ENCODE measurements around the gene HEY2. TPM values are rescaled to one million over a fixed set of nuclear protein-coding genes. Genes with fewer than 3 reads are reported as not detected.

Gene HEY2
- total RNA-seq, 2 donors from 2014 or later = 26.5 to 40.9 TPM

DNA sequence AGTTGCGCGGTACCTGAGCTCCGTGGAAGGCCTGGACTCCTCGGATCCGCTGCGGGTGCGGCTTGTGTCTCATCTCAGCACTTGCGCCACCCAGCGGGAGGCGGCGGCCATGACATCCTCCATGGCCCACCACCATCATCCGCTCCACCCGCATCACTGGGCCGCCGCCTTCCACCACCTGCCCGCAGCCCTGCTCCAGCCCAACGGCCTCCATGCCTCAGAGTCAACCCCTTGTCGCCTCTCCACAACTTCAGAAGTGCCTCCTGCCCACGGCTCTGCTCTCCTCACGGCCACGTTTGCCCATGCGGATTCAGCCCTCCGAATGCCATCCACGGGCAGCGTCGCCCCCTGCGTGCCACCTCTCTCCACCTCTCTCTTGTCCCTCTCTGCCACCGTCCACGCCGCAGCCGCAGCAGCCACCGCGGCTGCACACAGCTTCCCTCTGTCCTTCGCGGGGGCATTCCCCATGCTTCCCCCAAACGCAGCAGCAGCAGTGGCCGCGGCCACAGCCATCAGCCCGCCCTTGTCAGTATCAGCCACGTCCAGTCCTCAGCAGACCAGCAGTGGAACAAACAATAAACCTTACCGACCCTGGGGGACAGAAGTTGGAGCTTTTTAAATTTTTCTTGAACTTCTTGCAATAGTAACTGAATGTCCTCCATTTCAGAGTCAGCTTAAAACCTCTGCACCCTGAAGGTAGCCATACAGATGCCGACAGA, 9.9 kb downstream of the HEY2 start:
- no peak for ATAC-seq (ENCODE audit: insufficient number of reproducible peaks, low FRiP score, low read depth)
- TF ChIP-seq, protein P1, sequence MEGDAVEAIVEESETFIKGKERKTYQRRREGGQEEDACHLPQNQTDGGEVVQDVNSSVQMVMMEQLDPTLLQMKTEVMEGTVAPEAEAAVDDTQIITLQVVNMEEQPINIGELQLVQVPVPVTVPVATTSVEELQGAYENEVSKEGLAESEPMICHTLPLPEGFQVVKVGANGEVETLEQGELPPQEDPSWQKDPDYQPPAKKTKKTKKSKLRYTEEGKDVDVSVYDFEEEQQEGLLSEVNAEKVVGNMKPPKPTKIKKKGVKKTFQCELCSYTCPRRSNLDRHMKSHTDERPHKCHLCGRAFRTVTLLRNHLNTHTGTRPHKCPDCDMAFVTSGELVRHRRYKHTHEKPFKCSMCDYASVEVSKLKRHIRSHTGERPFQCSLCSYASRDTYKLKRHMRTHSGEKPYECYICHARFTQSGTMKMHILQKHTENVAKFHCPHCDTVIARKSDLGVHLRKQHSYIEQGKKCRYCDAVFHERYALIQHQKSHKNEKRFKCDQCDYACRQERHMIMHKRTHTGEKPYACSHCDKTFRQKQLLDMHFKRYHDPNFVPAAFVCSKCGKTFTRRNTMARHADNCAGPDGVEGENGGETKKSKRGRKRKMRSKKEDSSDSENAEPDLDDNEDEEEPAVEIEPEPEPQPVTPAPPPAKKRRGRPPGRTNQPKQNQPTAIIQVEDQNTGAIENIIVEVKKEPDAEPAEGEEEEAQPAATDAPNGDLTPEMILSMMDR (IDR thresholded peaks at IDR 0.05) = peak; percentile 49
- peak overlapping the region; percentile 69 to 99 for H3K27ac ChIP-seq
- peaks cover 36 to 98% of the 10 kb centered on the region in 2 donors for H3K4me1 ChIP-seq (ENCODE audit: control insufficient read depth in 1 of 2, low read depth in 2 of 2)
- no peaks in the 10 kb centered on the region for H3K9me3 ChIP-seq
- peaks cover 16% of the 10 kb centered on the region for H3K36me3 ChIP-seq
- DNase-seq (ENCODE audit: low spot score) = no peak
- H3K27me3 ChIP-seq (replicated peaks; ENCODE audit: insufficient read depth) = no peaks in the 10 kb centered on the region
- peak overlapping the region; percentile 56 for H3K4me3 ChIP-seq

DNA sequence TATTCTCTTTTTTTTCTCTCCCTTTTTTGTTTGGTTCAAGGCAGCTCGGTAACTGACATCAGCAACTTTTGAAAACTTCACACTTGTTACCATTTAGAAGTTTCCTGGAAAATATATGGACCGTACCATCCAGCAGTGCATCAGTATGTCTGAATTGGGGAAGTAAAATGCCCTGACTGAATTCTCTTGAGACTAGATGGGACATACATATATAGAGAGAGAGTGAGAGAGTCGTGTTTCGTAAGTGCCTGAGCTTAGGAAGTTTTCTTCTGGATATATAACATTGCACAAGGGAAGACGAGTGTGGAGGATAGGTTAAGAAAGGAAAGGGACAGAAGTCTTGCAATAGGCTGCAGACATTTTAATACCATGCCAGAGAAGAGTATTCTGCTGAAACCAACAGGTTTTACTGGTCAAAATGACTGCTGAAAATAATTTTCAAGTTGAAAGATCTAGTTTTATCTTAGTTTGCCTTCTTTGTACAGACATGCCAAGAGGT, 10.6 kb downstream of the HEY2 start:
- no peaks in the 10 kb centered on the region for H3K9me3 ChIP-seq
- DNase-seq (ENCODE audit: low spot score) = no peak
- peaks cover 35 to 98% of the 10 kb centered on the region in 2 donors for H3K4me1 ChIP-seq (ENCODE audit: control insufficient read depth in 1 of 2, low read depth in 2 of 2)
- peak overlapping the region; percentile 56 for H3K4me3 ChIP-seq
- ATAC-seq (ENCODE audit: insufficient number of reproducible peaks, low FRiP score, low read depth) = no peak
- no peaks in the 10 kb centered on the region for H3K27me3 ChIP-seq (replicated peaks; ENCODE audit: insufficient read depth)
- TF ChIP-seq, protein P1 (IDR thresholded peaks at IDR 0.05) = no peak
- peak overlapping the region; percentile 69 to 99 for H3K27ac ChIP-seq
- peaks cover 10% of the 10 kb centered on the region for H3K36me3 ChIP-seq

DNA sequence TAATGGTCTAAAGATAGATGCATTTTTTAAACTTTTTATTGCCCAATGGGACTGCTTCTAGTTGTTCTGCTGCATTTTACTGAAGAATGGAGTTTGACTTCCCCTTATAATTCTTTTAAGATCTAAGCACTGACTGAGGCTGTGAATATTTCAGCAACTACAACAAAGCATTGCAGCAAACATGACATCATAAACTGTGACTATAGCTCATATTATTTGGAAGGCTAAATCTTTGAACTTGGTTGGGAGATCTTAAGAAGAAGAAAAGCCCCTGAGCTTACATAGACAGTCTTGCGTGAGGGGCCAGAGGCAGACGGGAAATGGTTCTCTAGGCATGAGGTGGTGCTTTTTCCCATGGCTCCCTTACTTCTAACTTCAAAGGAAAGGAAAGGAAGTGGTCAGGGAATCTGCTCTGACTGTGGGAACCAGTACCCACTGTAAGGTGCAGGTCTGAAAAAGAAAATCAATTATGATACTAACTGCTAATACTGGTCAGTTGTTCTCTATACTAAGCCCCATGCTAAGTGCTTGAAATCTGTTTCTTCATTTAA, 14.8 kb downstream of the HEY2 start:
- no peaks in the 10 kb centered on the region for H3K9me3 ChIP-seq
- DNase-seq (ENCODE audit: low spot score) = no peak
- H3K27me3 ChIP-seq (replicated peaks; ENCODE audit: insufficient read depth) = no peaks in the 10 kb centered on the region
- peaks cover 8% of the 10 kb centered on the region for H3K36me3 ChIP-seq
- no peak overlapping the region for H3K4me3 ChIP-seq
- no peak for ATAC-seq (ENCODE audit: insufficient number of reproducible peaks, low FRiP score, low read depth)
- H3K4me1 ChIP-seq (ENCODE audit: control insufficient read depth in 1 of 2, low read depth in 2 of 2) = peaks cover 27 to 76% of the 10 kb centered on the region in 2 donors
- TF ChIP-seq, protein P1 (IDR thresholded peaks at IDR 0.05) = no peak
- peak overlapping the region; percentile 58 for H3K27ac ChIP-seq

DNA sequence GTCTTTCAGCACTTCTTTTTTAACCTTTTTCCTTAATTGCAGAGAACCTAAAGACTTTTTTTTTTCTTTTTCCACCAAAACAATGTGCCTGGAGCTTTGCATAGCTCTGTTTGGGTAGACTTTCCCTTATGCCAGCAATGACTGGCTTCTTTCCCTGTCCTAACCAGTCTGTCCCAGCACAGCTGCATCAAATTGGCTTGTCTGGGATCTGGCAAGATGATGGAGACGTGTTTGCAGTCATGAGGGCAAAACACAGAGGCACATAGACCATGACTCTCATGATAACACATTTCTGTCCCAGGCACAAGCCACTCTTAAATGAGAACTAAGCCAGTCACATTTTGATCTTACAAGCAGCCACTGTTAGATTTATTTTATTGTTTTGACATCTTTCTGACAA, 16.5 kb downstream of the HEY2 start:
- no peaks in the 10 kb centered on the region for H3K27me3 ChIP-seq (replicated peaks; ENCODE audit: insufficient read depth)
- TF ChIP-seq, protein P1 (IDR thresholded peaks at IDR 0.05) = no peak
- H3K4me1 ChIP-seq (ENCODE audit: control insufficient read depth in 1 of 2, low read depth in 2 of 2) = peaks cover 20 to 64% of the 10 kb centered on the region in 2 donors
- DNase-seq (ENCODE audit: low spot score) (no peak), ATAC-seq (ENCODE audit: insufficient number of reproducible peaks, low FRiP score, low read depth) (no peak)
- peak overlapping the region; percentile 51 to 58 for H3K27ac ChIP-seq
- no peak overlapping the region for H3K4me3 ChIP-seq
- no peaks in the 10 kb centered on the region for H3K36me3 ChIP-seq
- H3K9me3 ChIP-seq = no peaks in the 10 kb centered on the region

DNA sequence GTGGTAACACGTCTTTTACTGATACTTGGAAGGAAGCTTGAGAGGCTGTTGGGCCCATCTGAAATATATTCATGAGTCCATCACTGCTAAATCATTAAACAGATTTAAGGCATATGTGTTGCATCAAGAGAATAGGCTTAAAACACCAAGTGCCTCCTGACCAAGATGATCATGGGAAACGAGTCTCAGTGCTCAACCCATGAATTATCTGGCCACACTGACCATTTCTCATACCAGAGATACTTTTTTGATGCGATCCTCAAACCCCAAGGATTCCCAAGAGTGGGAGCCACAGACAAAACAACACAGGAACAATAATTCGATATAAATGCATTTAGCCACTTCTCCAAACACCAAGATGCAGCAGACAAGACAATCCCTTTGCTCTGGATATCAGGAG, 17.2 kb downstream of the HEY2 start:
- ATAC-seq (ENCODE audit: insufficient number of reproducible peaks, low FRiP score, low read depth) = no peak
- no peak overlapping the region for H3K4me3 ChIP-seq
- H3K27me3 ChIP-seq (replicated peaks; ENCODE audit: insufficient read depth) = no peaks in the 10 kb centered on the region
- peak overlapping the region in 1 of 2 donors; percentile 51 for H3K27ac ChIP-seq
- no peak for DNase-seq (ENCODE audit: low spot score)
- TF ChIP-seq, protein P1 (IDR thresholded peaks at IDR 0.05) = no peak
- H3K36me3 ChIP-seq = no peaks in the 10 kb centered on the region
- peaks cover 20 to 57% of the 10 kb centered on the region in 2 donors for H3K4me1 ChIP-seq (ENCODE audit: control insufficient read depth in 1 of 2, low read depth in 2 of 2)
- no peaks in the 10 kb centered on the region for H3K9me3 ChIP-seq
